Type B pancreatic cell (in vitro differentiated cells): ENCODE results near the gene FRMD8. TPM values are rescaled to one million over a fixed set of nuclear protein-coding genes. Genes with fewer than 3 reads are reported as not detected.

Experiments
- DNase-seq: peaks from one replicate; pipeline ENCODE4 v3.0.0; 2021; ENCODE audit warnings: mixed read lengths; ENCODE audit not compliant: unreplicated experiment; ENCODE audit errors: extremely low spot score
- H3K27ac Mint-ChIP-seq: 2 replicates; pipeline ENCODE4 v1.8.0; 2021; ENCODE audit warnings: mild to moderate bottlenecking, mixed read lengths
- H3K27me3 Mint-ChIP-seq: 2 replicates; pipeline ENCODE4 v1.8.0; 2021; ENCODE audit warnings: mixed read lengths
- H3K36me3 Mint-ChIP-seq: 2 replicates; pipeline ENCODE4 v1.8.0; 2021; ENCODE audit warnings: mixed read lengths
- H3K4me1 Mint-ChIP-seq: one replicate; pipeline ENCODE4 v1.8.0; 2021; ENCODE audit warnings: mixed read lengths; ENCODE audit not compliant: unreplicated experiment
- H3K4me3 Mint-ChIP-seq: 2 replicates; pipeline ENCODE4 v1.8.0; 2021; ENCODE audit warnings: mild to moderate bottlenecking, mixed read lengths
- H3K9me3 Mint-ChIP-seq: 2 replicates; pipeline ENCODE4 v1.8.0; 2021; ENCODE audit warnings: mixed read lengths
- total RNA-seq: library from RNA; stranded (reverse); gene quantifications from 2 replicates; pipeline ENCODE4 v1.2.1, GENCODE V29; 2021; ENCODE audit warnings: low replicate concordance
- TF ChIP-seq, protein P1 (sequence below): fragments of 200-600 bp; sonication (generic); conservative IDR thresholded peaks from 2 replicates; pipeline ENCODE4 v1.5.0; 2021; ENCODE audit warnings: antibody characterized with exemption, mild to moderate bottlenecking

Gene FRMD8
- total RNA-seq, 1 donor from 2014 or later = 35.0 TPM

DNA sequence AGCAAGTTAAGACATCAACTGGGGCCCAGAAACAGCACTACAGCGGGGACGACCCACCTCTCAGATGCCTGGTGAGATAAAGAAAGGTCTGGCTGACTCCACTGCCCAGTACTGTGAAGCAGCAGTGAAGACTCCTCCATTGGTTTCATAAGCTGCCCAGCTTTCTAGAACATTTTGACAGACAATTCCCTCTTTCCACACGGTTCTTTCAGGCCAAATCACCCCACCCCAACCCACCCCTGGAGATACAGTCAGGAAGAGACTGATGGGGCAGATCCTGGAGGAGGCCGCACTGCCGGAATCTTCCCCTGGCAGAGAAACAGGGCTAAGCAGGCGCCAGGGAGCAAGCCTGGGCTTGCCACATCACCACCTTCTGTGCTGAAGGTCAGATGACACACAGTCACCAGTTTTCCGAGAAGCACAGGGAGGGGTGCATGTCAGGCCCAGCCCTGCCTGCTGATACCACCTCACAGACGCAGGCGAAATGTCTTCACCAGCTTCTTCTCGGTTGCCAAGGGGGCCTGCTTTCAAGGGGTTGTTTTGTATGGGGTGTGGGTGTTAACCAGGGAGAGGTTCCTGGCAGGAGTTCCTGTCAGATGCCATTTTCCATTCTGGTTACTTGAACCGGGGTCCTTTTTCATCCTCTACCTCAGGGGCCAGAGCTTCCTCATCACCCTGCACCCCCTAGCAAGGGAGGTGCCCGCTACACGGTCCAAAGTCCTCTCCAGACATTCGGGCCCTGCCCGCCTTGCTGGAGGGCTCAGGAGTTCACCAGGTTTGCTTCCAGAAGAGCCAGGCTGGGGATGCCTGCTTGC, 34.7 kb downstream of the FRMD8 start:
- Mint-ChIP-seq H3K4me3 (peak overlapping the region; percentile 88), H3K27me3 (peaks cover 23% of the 10 kb centered on the region), H3K4me1 (peaks cover 71% of the 10 kb centered on the region), H3K36me3 (peaks cover 23% of the 10 kb centered on the region), H3K27ac (peak overlapping the region; percentile 99), H3K9me3 (no peaks in the 10 kb centered on the region)
- no peak for DNase-seq
- TF ChIP-seq, protein P1, sequence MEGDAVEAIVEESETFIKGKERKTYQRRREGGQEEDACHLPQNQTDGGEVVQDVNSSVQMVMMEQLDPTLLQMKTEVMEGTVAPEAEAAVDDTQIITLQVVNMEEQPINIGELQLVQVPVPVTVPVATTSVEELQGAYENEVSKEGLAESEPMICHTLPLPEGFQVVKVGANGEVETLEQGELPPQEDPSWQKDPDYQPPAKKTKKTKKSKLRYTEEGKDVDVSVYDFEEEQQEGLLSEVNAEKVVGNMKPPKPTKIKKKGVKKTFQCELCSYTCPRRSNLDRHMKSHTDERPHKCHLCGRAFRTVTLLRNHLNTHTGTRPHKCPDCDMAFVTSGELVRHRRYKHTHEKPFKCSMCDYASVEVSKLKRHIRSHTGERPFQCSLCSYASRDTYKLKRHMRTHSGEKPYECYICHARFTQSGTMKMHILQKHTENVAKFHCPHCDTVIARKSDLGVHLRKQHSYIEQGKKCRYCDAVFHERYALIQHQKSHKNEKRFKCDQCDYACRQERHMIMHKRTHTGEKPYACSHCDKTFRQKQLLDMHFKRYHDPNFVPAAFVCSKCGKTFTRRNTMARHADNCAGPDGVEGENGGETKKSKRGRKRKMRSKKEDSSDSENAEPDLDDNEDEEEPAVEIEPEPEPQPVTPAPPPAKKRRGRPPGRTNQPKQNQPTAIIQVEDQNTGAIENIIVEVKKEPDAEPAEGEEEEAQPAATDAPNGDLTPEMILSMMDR = no peak

DNA sequence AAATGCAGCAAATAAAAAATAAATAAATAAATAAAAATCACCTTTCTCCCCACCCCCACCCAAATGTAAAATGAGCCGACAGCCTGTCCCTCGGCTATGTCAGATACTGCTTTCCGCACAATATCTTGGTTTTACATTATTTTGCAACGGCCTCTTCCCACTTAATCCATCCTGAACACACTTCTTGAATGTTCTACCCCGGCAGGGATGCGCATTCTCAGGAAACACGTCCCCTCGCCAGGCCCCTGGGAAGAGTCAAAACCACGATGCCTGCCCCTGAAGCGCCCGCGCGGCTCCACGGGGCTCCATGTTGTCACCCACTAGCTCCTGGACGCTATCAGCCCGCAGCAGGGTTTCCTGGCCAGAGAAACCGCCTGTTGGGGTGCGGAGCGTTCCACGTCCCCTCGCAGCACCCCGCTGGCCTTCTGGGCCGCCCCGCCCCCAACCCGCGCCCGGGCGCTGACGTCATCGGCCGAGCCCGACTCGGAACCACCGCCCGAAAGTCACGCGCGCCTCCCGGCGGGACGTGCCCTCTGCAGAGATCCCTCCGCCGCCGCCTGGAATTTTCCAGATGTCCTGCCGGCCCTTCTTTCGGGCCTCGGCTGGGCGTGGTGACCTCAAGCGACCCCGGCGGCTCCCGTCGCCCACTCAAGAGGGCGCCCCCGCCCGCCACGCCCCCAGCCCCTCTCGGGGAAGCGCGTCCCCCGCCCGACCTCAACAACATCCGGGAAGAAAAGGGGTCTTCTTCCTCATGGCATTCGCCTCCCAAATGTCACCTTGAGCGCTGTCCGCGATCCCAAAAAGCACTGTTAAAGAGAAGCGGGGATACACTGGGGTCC, 35.6 kb downstream of the FRMD8 start:
- H3K27ac Mint-ChIP-seq = peak overlapping the region; percentile 99

DNA sequence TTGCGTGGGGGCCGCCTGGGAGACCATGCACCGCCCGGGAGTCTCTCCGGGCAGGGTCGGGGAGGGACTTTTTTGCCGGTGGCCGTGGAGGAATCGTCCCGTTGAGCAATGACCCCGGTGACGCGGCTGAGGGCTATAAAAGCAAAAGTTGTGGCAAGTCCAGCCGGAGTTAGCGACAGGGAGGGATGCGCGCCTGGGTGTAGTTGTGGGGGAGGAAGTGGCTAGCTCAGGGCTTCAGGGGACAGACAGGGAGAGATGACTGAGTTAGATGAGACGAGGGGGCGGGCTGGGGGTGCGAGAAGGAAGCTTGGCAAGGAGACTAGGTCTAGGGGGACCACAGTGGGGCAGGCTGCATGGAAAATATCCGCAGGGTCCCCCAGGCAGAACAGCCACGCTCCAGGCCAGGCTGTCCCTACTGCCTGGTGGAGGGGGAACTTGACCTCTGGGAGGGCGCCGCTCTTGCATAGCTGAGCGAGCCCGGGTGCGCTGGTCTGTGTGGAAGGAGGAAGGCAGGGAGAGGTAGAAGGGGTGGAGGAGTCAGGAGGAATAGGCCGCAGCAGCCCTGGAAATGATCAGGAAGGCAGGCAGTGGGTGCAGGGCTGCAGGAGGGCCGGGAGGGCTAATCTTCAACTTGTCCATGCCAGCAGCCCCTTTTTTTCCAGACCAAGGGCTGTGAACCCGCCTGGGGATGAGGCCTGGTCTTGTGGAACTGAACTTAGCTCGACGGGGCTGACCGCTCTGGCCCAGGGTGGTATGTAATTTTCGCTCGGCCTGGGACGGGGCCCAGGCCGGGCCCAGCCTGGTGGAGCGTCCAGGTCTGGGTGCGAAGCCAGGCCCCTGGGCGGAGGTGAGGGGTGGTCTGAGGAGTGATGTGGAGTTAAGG, 36.4 kb downstream of the FRMD8 start, which contains the start of gene NEAT1:
Gene NEAT1, plus strand, starts transcription at position 166 of the 883 bp plus-strand sequence.
- Mint-ChIP-seq H3K9me3 (no peaks in the 10 kb centered on the region), H3K4me3 (peak within 1 kb of the TSS; percentile 88), H3K36me3 (peaks cover 37% of the 10 kb centered on the region), H3K27ac (peak within 1 kb of the TSS; percentile 99), H3K27me3 (peaks cover 39% of the 10 kb centered on the region), H3K4me1 (peaks cover 72% of the 10 kb centered on the region)
- TF ChIP-seq, protein P1 = no peak
- DNase-seq = peak; percentile 89

More for the DNA sequence above, 35.6 kb downstream of the FRMD8 start:
- TF ChIP-seq, protein P1 = no peak
- H3K9me3 Mint-ChIP-seq = no peaks in the 10 kb centered on the region
- peaks cover 74% of the 10 kb centered on the region for H3K4me1 Mint-ChIP-seq
- peak overlapping the region; percentile 88 for H3K4me3 Mint-ChIP-seq
- peak; percentile 97 for DNase-seq
- peaks cover 31% of the 10 kb centered on the region for H3K36me3 Mint-ChIP-seq
- H3K27me3 Mint-ChIP-seq = peaks cover 32% of the 10 kb centered on the region

DNA sequence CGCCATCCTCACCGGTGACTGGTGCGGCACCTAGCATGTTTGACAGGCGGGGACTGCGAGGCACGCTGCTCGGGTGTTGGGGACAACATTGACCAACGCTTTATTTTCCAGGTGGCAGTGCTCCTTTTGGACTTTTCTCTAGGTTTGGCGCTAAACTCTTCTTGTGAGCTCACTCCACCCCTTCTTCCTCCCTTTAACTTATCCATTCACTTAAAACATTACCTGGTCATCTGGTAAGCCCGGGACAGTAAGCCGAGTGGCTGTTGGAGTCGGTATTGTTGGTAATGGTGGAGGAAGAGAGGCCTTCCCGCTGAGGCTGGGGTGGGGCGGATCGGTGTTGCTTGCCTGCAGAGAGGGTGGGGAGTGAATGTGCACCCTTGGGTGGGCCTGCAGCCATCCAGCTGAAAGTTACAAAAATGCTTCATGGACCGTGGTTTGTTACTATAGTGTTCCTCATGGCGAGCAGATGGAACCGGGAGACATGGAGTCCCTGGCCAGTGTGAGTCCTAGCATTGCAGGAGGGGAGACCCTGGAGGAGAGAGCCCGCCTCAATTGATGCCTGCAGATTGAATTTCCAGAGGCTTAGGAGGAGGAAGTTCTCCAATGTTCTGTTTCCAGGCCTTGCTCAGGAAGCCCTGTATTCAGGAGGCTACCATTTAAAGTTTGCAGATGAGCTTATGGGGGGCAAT, 37.2 kb downstream of the FRMD8 start:
- peak overlapping the region; percentile 99 for H3K27ac Mint-ChIP-seq
- DNase-seq = no peak
- H3K27me3 Mint-ChIP-seq = peaks cover 39% of the 10 kb centered on the region
- peak overlapping the region; percentile 88 for H3K4me3 Mint-ChIP-seq
- peaks cover 37% of the 10 kb centered on the region for H3K36me3 Mint-ChIP-seq
- TF ChIP-seq, protein P1 = no peak
- H3K9me3 Mint-ChIP-seq = no peaks in the 10 kb centered on the region
- peaks cover 72% of the 10 kb centered on the region for H3K4me1 Mint-ChIP-seq
